Measurements from ENCODE around the gene MMADHC.

- TF ChIP-seq CTCF (IDR thresholded peaks at IDR 0.05 in 2 of 3, conservative IDR thresholded peaks at IDR 0.05 in 1 of 3; ENCODE audit: insufficient read depth in 2 of 3, low read depth in 1 of 3, low read length in 3 of 3) (no peak), KDM5B (IDR thresholded peaks at IDR 0.05; ENCODE audit: insufficient replicate concordance, low read depth, low read length) (no peak), SMAD2 (IDR thresholded peaks at IDR 0.05; ENCODE audit: low read depth, low read length) (no peak), POLR2A (conservative IDR thresholded peaks at IDR 0.05) (no peak), POLR2AphosphoS5 (IDR thresholded peaks at IDR 0.05; ENCODE audit: control insufficient read depth, insufficient read depth, low read depth, low read length) (no peak), CHCHD3 (CRISPR knock-in tag; IDR thresholded peaks at IDR 0.05) (no peak)
Measured at GRCh38 chr2:149587950-149588487, 444 bp upstream of the MMADHC start.

All from K562 (cell line).